ENCODE data around the gene DISP3.

DNA sequence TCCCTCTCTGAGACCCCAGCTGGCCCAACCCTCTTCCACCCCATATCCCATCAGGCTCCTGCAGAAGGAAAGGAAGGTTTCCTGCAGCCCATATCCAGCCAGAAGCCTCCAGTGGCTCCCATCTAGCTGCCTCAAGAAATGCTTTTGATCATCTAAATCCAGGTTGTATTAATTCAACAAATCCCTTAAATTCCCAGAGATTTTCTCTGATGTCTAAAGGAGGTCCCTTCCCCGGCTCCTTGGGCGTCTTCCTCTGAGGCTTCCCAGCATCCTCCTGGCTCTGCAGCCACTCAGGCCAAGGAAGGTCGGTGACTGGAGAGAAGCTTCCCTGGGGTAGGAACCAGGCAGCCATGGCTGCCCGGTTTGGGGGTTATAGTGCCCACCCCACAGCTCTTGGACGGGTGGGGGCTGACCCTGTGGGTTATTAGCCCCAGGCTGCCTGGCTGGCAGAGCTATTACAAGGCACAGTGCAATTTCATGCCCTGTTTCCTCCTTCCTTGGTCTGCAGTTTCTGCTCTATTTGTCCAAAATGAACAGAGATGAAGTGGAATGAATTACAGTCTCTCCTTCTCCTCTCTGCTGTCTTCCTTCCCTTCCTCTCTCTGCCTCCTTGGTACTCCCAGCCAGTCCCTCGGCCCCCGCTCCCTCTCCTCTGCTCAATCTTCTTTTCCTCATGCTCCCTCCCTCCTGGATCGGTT, 34.8 kb upstream of the DISP3 start:
- TF ChIP-seq, protein P1, sequence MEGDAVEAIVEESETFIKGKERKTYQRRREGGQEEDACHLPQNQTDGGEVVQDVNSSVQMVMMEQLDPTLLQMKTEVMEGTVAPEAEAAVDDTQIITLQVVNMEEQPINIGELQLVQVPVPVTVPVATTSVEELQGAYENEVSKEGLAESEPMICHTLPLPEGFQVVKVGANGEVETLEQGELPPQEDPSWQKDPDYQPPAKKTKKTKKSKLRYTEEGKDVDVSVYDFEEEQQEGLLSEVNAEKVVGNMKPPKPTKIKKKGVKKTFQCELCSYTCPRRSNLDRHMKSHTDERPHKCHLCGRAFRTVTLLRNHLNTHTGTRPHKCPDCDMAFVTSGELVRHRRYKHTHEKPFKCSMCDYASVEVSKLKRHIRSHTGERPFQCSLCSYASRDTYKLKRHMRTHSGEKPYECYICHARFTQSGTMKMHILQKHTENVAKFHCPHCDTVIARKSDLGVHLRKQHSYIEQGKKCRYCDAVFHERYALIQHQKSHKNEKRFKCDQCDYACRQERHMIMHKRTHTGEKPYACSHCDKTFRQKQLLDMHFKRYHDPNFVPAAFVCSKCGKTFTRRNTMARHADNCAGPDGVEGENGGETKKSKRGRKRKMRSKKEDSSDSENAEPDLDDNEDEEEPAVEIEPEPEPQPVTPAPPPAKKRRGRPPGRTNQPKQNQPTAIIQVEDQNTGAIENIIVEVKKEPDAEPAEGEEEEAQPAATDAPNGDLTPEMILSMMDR (IDR thresholded peaks at IDR 0.05; ENCODE audit: low read length) = no peak
- no peak for TF ChIP-seq EZH2 (IDR thresholded peaks at IDR 0.05; ENCODE audit: borderline replicate concordance, low read length)

Measured in OCI-LY1 (cell line).